SK-N-SH treated with all-trans-retinoic acid at 6 μM for 48 hours (cell line): ENCODE measurements around the gene NUP155.

Experiments used
- ATAC-seq: fragments of 200-7000 bp; cut with Tn5 transposase; 3 replicates; pipeline ENCODE4 v1.9.1; 2020; ENCODE audit warnings: mild to moderate bottlenecking, moderate library complexity
- ARNTL ChIP-seq: fragments of 450-650 bp; formaldehyde crosslinking; IDR thresholded peaks from 2 replicates; pipeline ENCODE4 v1.5.0; 2020; ENCODE audit warnings: low read depth, mild to moderate bottlenecking, moderate library complexity, borderline replicate concordance
- BACH2 ChIP-seq: fragments of 250-450 bp; sonication (Bioruptor Pico); IDR thresholded peaks from 2 replicates; pipeline ENCODE4 v1.9.0; 2021; ENCODE audit warnings: mild to moderate bottlenecking, borderline replicate concordance
- CSDC2 ChIP-seq: fragments of 250-450 bp; sonication (Bioruptor Pico); IDR thresholded peaks from 2 replicates; pipeline ENCODE4 v1.5.0; 2020; ENCODE audit warnings: mild to moderate bottlenecking, moderate library complexity
- GLIS3 ChIP-seq: fragments of 250-450 bp; sonication (Bioruptor Pico); IDR thresholded peaks from 2 replicates; pipeline ENCODE4 v1.5.0; 2020; ENCODE audit warnings: mild to moderate bottlenecking, moderate library complexity
- ISL1 ChIP-seq: fragments of 250-450 bp; sonication (Bioruptor Pico); IDR thresholded peaks from 2 replicates; pipeline ENCODE4 v2.1.2; 2022; ENCODE audit warnings: mild to moderate bottlenecking, moderate library complexity
- OSR1 ChIP-seq: fragments of 250-450 bp; sonication (Bioruptor Pico); IDR thresholded peaks from 2 replicates; pipeline ENCODE4 v1.8.0; 2022; ENCODE audit warnings: moderate library complexity, mild to moderate bottlenecking, inconsistent platforms
- PPARA ChIP-seq: fragments of 250-450 bp; sonication (Bioruptor Pico); IDR thresholded peaks from 2 replicates; pipeline ENCODE4 v1.5.0; 2020; ENCODE audit warnings: mild to moderate bottlenecking, borderline replicate concordance
- RARB ChIP-seq: fragments of 250-450 bp; sonication (Bioruptor Pico); IDR thresholded peaks from 2 replicates; pipeline ENCODE4 v1.8.0; 2021; ENCODE audit warnings: mild to moderate bottlenecking, moderate library complexity
- SNAI2 ChIP-seq: fragments of 250-450 bp; sonication (Bioruptor Pico); IDR thresholded peaks from 2 replicates; pipeline ENCODE4 v1.5.0; 2020; ENCODE audit warnings: mild to moderate bottlenecking, moderate library complexity
- TCF4 ChIP-seq: fragments of 250-450 bp; sonication (Bioruptor Pico); IDR thresholded peaks from 2 replicates; pipeline ENCODE4 v1.8.0; 2021; ENCODE audit warnings: mild to moderate bottlenecking, moderate library complexity, borderline replicate concordance
- TOX ChIP-seq: fragments of 250-450 bp; sonication (Bioruptor Pico); IDR thresholded peaks from 2 replicates; pipeline ENCODE4 v1.8.0; 2021; ENCODE audit warnings: mild to moderate bottlenecking, moderate library complexity, borderline replicate concordance
- TSHZ2 ChIP-seq: fragments of 250-450 bp; sonication (Bioruptor Pico); IDR thresholded peaks from 2 replicates; pipeline ENCODE4 v1.5.0; 2020; ENCODE audit warnings: mild to moderate bottlenecking, moderate library complexity
- ZC3H10 ChIP-seq: fragments of 250-450 bp; sonication (Bioruptor Pico); IDR thresholded peaks from 2 replicates; pipeline ENCODE4 v1.5.1; 2021; ENCODE audit warnings: mild to moderate bottlenecking, moderate library complexity
- ZFP3 ChIP-seq: fragments of 250-450 bp; sonication (Bioruptor Pico); IDR thresholded peaks from 2 replicates; pipeline ENCODE4 v1.5.0; 2020; ENCODE audit warnings: mild to moderate bottlenecking, moderate library complexity
- ZFP30 ChIP-seq: fragments of 450-650 bp; formaldehyde crosslinking; IDR thresholded peaks from 2 replicates; pipeline ENCODE4 v1.5.0; 2022; ENCODE audit warnings: mild to moderate bottlenecking, moderate library complexity
- ZNF565 ChIP-seq: fragments of 450-650 bp; formaldehyde crosslinking; conservative IDR thresholded peaks from 2 replicates; pipeline ENCODE4 v1.5.0; 2020; ENCODE audit warnings: low read depth, mild to moderate bottlenecking, moderate library complexity
- ZNF70 ChIP-seq: fragments of 450-650 bp; formaldehyde crosslinking; IDR thresholded peaks from 2 replicates; pipeline ENCODE4 v1.5.0; 2020; ENCODE audit warnings: mild to moderate bottlenecking, moderate library complexity
- ZNF8 ChIP-seq: fragments of 450-650 bp; formaldehyde crosslinking; IDR thresholded peaks from 2 replicates; pipeline ENCODE4 v1.5.0; 2020; ENCODE audit warnings: mild to moderate bottlenecking, moderate library complexity
- TF ChIP-seq, protein P1 (sequence below): fragments of 250-450 bp; sonication (Bioruptor Pico); IDR thresholded peaks from 2 replicates; pipeline ENCODE4 v1.5.1; 2021; ENCODE audit warnings: mild to moderate bottlenecking, moderate library complexity
- TF ChIP-seq, protein P2 (sequence below): fragments of 250-450 bp; sonication (Bioruptor Pico); IDR thresholded peaks from 2 replicates; pipeline ENCODE4 v1.8.0; 2020; ENCODE audit warnings: mild to moderate bottlenecking, moderate library complexity, borderline replicate concordance
- TF ChIP-seq, protein P3 (sequence below): fragments of 250-450 bp; sonication (Bioruptor Pico); IDR thresholded peaks from 2 replicates; pipeline ENCODE4 v1.8.0; 2021; ENCODE audit warnings: low read depth, mild to moderate bottlenecking, moderate library complexity, borderline replicate concordance

Gene NUP155

GRCh38 chr5:37248421-37248969, 122.4 kb downstream of the NUP155 start:
- peak; percentile 24 for ATAC-seq
- TF ChIP-seq SNAI2 (CRISPR knock-in tag) (no peak), ZC3H10 (CRISPR knock-in tag) (no peak), ISL1 (CRISPR knock-in tag) (no peak), ZNF8 (CRISPR knock-in tag) (no peak), RARB (no peak), ZFP30 (CRISPR knock-in tag) (no peak), PPARA (CRISPR knock-in tag) (no peak), OSR1 (CRISPR knock-in tag) (no peak), TCF4 (CRISPR knock-in tag) (no peak), CSDC2 (CRISPR knock-in tag) (no peak), TSHZ2 (no peak)

- no peak for ATAC-seq
- TF ChIP-seq ZFP3 (no peak), SNAI2 (CRISPR knock-in tag) (no peak), CSDC2 (CRISPR knock-in tag) (no peak), ZNF70 (no peak), GLIS3 (CRISPR knock-in tag) (no peak), RARB (no peak), ZNF565 (CRISPR knock-in tag) (no peak)
These were observed 123.4 kb downstream of the NUP155 start for GRCh38 chr5:37247496-37247895.

GRCh38 chr5:37247036-37247435, 123.9 kb downstream of the NUP155 start:
- no peak for ATAC-seq
- TF ChIP-seq, protein P1, sequence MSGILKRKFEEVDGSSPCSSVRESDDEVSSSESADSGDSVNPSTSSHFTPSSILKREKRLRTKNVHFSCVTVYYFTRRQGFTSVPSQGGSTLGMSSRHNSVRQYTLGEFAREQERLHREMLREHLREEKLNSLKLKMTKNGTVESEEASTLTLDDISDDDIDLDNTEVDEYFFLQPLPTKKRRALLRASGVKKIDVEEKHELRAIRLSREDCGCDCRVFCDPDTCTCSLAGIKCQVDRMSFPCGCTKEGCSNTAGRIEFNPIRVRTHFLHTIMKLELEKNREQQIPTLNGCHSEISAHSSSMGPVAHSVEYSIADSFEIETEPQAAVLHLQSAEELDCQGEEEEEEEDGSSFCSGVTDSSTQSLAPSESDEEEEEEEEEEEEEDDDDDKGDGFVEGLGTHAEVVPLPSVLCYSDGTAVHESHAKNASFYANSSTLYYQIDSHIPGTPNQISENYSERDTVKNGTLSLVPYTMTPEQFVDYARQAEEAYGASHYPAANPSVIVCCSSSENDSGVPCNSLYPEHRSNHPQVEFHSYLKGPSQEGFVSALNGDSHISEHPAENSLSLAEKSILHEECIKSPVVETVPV (CRISPR knock-in tag), result no peak
- TF ChIP-seq ZFP3 (no peak), GLIS3 (CRISPR knock-in tag) (no peak), BACH2 (CRISPR knock-in tag) (no peak), ARNTL (CRISPR knock-in tag) (no peak), SNAI2 (CRISPR knock-in tag) (no peak), TOX (CRISPR knock-in tag) (no peak), ZNF8 (CRISPR knock-in tag) (no peak)
- TF ChIP-seq, protein P2, sequence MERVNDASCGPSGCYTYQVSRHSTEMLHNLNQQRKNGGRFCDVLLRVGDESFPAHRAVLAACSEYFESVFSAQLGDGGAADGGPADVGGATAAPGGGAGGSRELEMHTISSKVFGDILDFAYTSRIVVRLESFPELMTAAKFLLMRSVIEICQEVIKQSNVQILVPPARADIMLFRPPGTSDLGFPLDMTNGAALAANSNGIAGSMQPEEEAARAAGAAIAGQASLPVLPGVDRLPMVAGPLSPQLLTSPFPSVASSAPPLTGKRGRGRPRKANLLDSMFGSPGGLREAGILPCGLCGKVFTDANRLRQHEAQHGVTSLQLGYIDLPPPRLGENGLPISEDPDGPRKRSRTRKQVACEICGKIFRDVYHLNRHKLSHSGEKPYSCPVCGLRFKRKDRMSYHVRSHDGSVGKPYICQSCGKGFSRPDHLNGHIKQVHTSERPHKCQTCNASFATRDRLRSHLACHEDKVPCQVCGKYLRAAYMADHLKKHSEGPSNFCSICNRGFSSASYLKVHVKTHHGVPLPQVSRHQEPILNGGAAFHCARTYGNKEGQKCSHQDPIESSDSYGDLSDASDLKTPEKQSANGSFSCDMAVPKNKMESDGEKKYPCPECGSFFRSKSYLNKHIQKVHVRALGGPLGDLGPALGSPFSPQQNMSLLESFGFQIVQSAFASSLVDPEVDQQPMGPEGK (CRISPR knock-in tag), result no peak
- TF ChIP-seq, protein P3, sequence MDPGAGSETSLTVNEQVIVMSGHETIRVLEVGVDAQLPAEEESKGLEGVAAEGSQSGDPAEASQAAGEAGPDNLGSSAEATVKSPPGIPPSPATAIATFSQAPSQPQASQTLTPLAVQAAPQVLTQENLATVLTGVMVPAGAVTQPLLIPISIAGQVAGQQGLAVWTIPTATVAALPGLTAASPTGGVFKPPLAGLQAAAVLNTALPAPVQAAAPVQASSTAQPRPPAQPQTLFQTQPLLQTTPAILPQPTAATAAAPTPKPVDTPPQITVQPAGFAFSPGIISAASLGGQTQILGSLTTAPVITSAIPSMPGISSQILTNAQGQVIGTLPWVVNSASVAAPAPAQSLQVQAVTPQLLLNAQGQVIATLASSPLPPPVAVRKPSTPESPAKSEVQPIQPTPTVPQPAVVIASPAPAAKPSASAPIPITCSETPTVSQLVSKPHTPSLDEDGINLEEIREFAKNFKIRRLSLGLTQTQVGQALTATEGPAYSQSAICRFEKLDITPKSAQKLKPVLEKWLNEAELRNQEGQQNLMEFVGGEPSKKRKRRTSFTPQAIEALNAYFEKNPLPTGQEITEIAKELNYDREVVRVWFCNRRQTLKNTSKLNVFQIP (CRISPR knock-in tag), result no peak
